Duodenal mucosa (tissue), 2 donors: ENCODE data around the gene KIFC1.
"Not testable (repeated sequence)": the region's sequence is repeated elsewhere in the genome, so short reads cannot be mapped to it uniquely, and the experiment has no call there.

Experiments
- H3K27ac ChIP-seq: one replicate; pipeline ENCODE4 v1.7.0; 2013; ENCODE audit warnings: low read depth, low read length
- H3K27me3 ChIP-seq, 2 donors: one replicate each; pipeline ENCODE4 v1.7.0; 2013; ENCODE audit warnings: low read length in 2 of 2, control low read depth in 1 of 2; ENCODE audit not compliant: insufficient read depth in 2 of 2, control insufficient read depth in 1 of 2
- H3K36me3 ChIP-seq, 2 donors: one replicate each; pipeline ENCODE4 v1.7.0; 2013; ENCODE audit warnings: low read length in 2 of 2, control low read depth in 1 of 2; ENCODE audit not compliant: insufficient read depth in 2 of 2, control insufficient read depth in 1 of 2
- H3K4me1 ChIP-seq, 2 donors: one replicate each; pipeline ENCODE4 v1.7.0; 2013; ENCODE audit warnings: low read length in 2 of 2, control low read depth in 1 of 2; ENCODE audit not compliant: insufficient read depth in 2 of 2, control insufficient read depth in 1 of 2
- H3K4me3 ChIP-seq, 2 donors: one replicate each; pipeline ENCODE4 v1.7.0; 2013; ENCODE audit warnings: low read length in 2 of 2, low read depth in 1 of 2
- H3K9ac ChIP-seq, 2 donors: one replicate each; pipeline ENCODE4 v1.7.0; 2013; ENCODE audit warnings: low read length in 2 of 2, low read depth in 1 of 2
- H3K9me3 ChIP-seq, 2 donors: one replicate each; pipeline ENCODE4 v1.7.0; 2013; ENCODE audit warnings: low read length in 2 of 2, control low read depth in 1 of 2; ENCODE audit not compliant: control insufficient read depth in 1 of 2

The KIFC1 gene

GRCh38 chr6:33391278-33391921 is at the start of gene KIFC1:
KIFC1 (plus strand) TSS chr6:33391823; CDS start chr6:33391986, 163 bp downstream.
- H3K9ac ChIP-seq: peak within 1 kb of the TSS; percentile 67 to 77
- no peaks in the 10 kb centered on the region for H3K9me3 ChIP-seq
- peak within 1 kb of the TSS; percentile 72 to 84 for H3K4me3 ChIP-seq
- H3K27me3 ChIP-seq: no peaks in the 10 kb centered on the region
- peak within 1 kb of the TSS; percentile 73 for H3K27ac ChIP-seq
- no peaks in the 10 kb centered on the region for H3K36me3 ChIP-seq
- peaks cover 21 to 22% of the 10 kb centered on the region in 2 donors for H3K4me1 ChIP-seq

GRCh38 chr6:33343606-33343952 is 48.0 kb upstream of the KIFC1 start:
- not testable (repeated sequence) for H3K27ac ChIP-seq, H3K36me3 ChIP-seq, H3K4me3 ChIP-seq, H3K27me3 ChIP-seq, H3K9ac ChIP-seq, H3K9me3 ChIP-seq
- H3K4me1 ChIP-seq: peaks cover 5 to 16% of the 10 kb centered on the region in 2 donors

- H3K9me3 ChIP-seq: no peaks in the 10 kb centered on the region
- H3K27ac ChIP-seq: no peak overlapping the region
- no peaks in the 10 kb centered on the region for H3K36me3 ChIP-seq
- H3K27me3 ChIP-seq: no peaks in the 10 kb centered on the region
- H3K9ac ChIP-seq: no peak overlapping the region
- peaks cover 5 to 16% of the 10 kb centered on the region in 2 donors for H3K4me1 ChIP-seq
- H3K4me3 ChIP-seq: peak overlapping the region in 1 of 2 donors; percentile 13
Measured at GRCh38 chr6:33343953-33344611, 47.5 kb upstream of the KIFC1 start.

- H3K36me3 ChIP-seq: no peaks in the 10 kb centered on the region
- H3K9me3 ChIP-seq: no peaks in the 10 kb centered on the region
- no peak overlapping the region for H3K27ac ChIP-seq
- H3K4me1 ChIP-seq: peaks cover 5 to 16% of the 10 kb centered on the region in 2 donors
- H3K9ac ChIP-seq: peak overlapping the region in 1 of 2 donors; percentile 12
- H3K27me3 ChIP-seq: no peaks in the 10 kb centered on the region
- H3K4me3 ChIP-seq: peak overlapping the region in 1 of 2 donors; percentile 11
Measured at GRCh38 chr6:33344701-33345697, 46.6 kb upstream of the KIFC1 start.

GRCh38 chr6:33346972-33347371 is 44.7 kb upstream of the KIFC1 start:
- not testable (repeated sequence) for H3K4me3 ChIP-seq, H3K36me3 ChIP-seq, H3K27ac ChIP-seq, H3K27me3 ChIP-seq, H3K9me3 ChIP-seq, H3K9ac ChIP-seq
- peaks cover 5 to 16% of the 10 kb centered on the region in 2 donors for H3K4me1 ChIP-seq

- Histone ChIP-seq H3K4me3 (no peak overlapping the region), H3K27ac (no peak overlapping the region), H3K27me3 (no peaks in the 10 kb centered on the region), H3K36me3 (no peaks in the 10 kb centered on the region), H3K9ac (no peak overlapping the region), H3K4me1 (peaks cover 5 to 16% of the 10 kb centered on the region in 2 donors), H3K9me3 (no peaks in the 10 kb centered on the region)
Measured at GRCh38 chr6:33347816-33348215, 43.8 kb upstream of the KIFC1 start.

- not testable (repeated sequence) for H3K4me1 ChIP-seq, H3K27me3 ChIP-seq, H3K27ac ChIP-seq, H3K4me3 ChIP-seq, H3K9ac ChIP-seq, H3K36me3 ChIP-seq, H3K9me3 ChIP-seq
Measured at GRCh38 chr6:33355860-33356259, 35.8 kb upstream of the KIFC1 start.

GRCh38 chr6:33356295-33356694 is 35.3 kb upstream of the KIFC1 start:
- no peak overlapping the region for H3K9ac ChIP-seq
- no peaks in the 10 kb centered on the region for H3K9me3 ChIP-seq
- H3K27me3 ChIP-seq: no peaks in the 10 kb centered on the region
- H3K27ac ChIP-seq: no peak overlapping the region
- no peak overlapping the region for H3K4me3 ChIP-seq
- H3K36me3 ChIP-seq: no peaks in the 10 kb centered on the region
- peaks cover 0 to 6% of the 10 kb centered on the region in 2 donors for H3K4me1 ChIP-seq

GRCh38 chr6:33357160-33357871 is 34.3 kb upstream of the KIFC1 start:
- not testable (repeated sequence) for H3K27me3 ChIP-seq, H3K27ac ChIP-seq, H3K4me1 ChIP-seq, H3K4me3 ChIP-seq, H3K9ac ChIP-seq, H3K9me3 ChIP-seq, H3K36me3 ChIP-seq
